ENCODE data around the gene CYSRT1.

- TF ChIP-seq CTCF (conservative IDR thresholded peaks at IDR 0.05; ENCODE audit: low read length) (no peak), EZH2phosphoT487 (IDR thresholded peaks at IDR 0.05; ENCODE audit: borderline replicate concordance, low read depth, low read length) (no peak)
Measured at GRCh38 chr9:137184881-137185660, 39.9 kb upstream of the CYSRT1 start.

Data from OCI-LY7 (cell line).